ENCODE data around the gene HMCN1. TPM values are rescaled to one million over a fixed set of nuclear protein-coding genes. Genes with fewer than 3 reads are reported as not detected.

HMCN1 gene
- total RNA-seq: 10 to 100 TPM; 11.6 to 95.9 (median 78.6) TPM

DNA sequence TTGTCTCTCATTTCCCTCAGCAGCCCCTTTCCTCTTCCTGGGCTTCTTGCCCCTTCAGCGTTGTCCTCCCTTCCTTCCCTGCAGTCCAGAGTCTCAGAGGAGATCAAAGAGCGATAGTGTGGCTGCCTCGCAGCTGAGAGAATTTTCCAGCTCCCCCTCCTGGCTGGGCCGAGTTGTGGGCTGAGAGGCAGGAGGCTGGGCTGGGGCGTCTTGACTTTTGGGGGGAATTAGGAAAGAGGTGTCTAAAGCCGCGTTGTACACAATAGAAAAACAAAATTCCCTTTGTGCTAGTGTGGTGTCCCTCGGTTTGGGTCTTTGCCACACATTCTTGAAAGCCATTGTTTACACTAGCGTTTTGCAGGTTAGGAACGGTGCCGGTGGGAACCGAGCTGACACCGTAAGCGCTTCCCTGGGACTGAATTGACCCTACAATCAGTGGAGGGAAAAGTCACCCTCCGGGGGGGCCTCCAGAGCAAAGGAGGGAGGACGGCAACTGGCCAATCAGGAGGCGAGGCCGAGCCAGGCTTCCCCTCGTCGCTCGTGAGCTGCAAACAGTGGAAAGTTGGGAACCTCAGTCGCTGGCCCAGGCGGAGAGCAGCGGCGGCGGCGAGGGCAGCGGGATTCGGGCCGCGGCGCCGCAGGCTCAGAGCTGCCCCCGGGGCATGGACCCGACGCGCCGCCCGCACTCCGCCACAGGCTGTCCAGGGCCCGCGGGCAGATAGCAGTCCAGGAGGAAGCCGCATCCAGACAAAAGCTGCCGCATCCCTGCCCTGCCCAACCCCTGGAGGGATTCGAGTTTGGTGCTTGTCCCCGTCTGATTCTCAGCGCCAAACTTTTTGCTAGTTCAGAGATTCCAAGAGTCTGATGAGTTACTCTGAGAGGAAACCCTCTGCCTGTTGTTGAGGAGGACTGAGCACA is at the start of gene HMCN1:
TSS of gene HMCN1 (plus strand) at position 574 of the 918 bp plus-strand sequence. CDS start 389 bp downstream, outside the sequence.
- Histone ChIP-seq H3K27ac (peak within 1 kb of the TSS; percentile 90 to 94 (median 92)), H3K4me1 (peaks cover 0 to 34% (median 3%) of the 10 kb centered on the region in 3 donors), H3K9me3 (peaks cover 0 to 10% (median 0%) of the 10 kb centered on the region in 3 donors)

DNA sequence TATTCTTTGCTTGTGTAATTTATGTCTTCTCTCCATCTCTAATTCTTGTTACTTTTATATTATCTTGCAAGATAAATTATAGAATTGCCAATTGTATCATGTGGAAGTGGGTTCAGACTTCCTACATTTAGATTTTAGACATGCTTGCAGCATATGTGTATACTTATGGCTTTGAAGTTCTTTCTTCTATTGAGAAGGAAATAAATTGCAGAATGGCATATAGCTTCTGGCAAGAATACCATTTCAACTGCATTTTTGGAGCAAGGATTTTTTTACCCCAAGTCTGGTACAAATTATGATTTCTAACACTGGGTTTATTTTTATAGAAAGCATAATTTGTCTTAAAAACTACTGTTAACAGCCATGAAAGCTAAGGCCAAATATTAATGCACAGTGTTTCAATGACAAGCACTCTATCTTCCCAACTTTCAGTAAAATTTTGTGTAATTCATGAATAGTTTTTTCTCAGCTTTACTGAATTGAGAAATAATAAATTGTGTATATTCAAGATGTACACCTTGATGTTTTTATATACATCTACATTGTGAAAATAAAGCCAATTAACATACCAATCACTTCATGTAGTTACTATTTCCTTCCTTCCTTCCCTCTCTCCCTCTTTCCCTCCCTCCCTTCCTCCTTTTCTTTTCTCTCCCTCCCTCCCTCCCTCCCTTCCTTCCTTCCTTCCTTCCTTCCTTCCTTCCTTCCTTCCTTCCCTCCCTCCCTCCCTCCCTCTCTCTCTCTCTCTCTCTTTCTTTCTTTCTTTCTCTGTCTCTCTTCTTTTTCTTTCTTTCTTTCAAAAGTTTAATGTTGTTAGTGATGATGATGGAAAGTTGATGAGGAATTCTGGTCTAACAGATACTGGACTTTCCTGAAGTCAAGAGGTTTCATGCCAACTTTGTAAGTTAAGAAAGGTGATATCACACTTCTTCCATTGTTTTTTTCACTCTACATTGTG is 47.1 kb upstream of the HMCN1 start:
- Histone ChIP-seq H3K27ac (no peak overlapping the region), H3K27me3 (no peaks in the 10 kb centered on the region), H3K4me3 (no peak overlapping the region), H3K9me3 (no peaks in the 10 kb centered on the region), H3K4me1 (no peaks in the 10 kb centered on the region), H3K36me3 (no peaks in the 10 kb centered on the region)
- TF ChIP-seq EP300 (IDR thresholded peaks at IDR 0.05) (no peak), CTCF (IDR thresholded peaks at IDR 0.05) (no peak), POLR2A (IDR thresholded peaks at IDR 0.05) (no peak), POLR2AphosphoS5 (IDR thresholded peaks at IDR 0.05) (no peak)
- no peak for ATAC-seq

More for the DNA sequence above, at the start of gene HMCN1:
- no peaks in the 10 kb centered on the region for H3K27me3 ChIP-seq
- H3K4me3 ChIP-seq: peak within 1 kb of the TSS; percentile 60 to 81
- TF ChIP-seq CTCF (IDR thresholded peaks at IDR 0.05): peak in 3 of 4 experiments; percentile 27 to 57 (median 41)
- no peak for TF ChIP-seq POLR2AphosphoS5 (IDR thresholded peaks at IDR 0.05)
- no peak for TF ChIP-seq EP300 (IDR thresholded peaks at IDR 0.05)
- TF ChIP-seq POLR2A (IDR thresholded peaks at IDR 0.05): peak; percentile 64 to 87
- no peaks in the 10 kb centered on the region for H3K36me3 ChIP-seq
- 0 to 1% methylated on average over 10 to 26 of the region's 47 CpGs for WGBS, 2 donors (ENCODE audit: low coverage in 1 of 2)
- ATAC-seq: peak; percentile 93

- 83 to 89% methylated on average over 2 of the region's 2 CpGs for WGBS, 2 donors (ENCODE audit: low coverage in 1 of 2)
- TF ChIP-seq CTCF (IDR thresholded peaks at IDR 0.05): no peak
- TF ChIP-seq POLR2A (IDR thresholded peaks at IDR 0.05): no peak
- no peak for TF ChIP-seq EP300 (IDR thresholded peaks at IDR 0.05)
- TF ChIP-seq POLR2AphosphoS5 (IDR thresholded peaks at IDR 0.05): no peak
- Histone ChIP-seq H3K27me3 (no peaks in the 10 kb centered on the region), H3K36me3 (no peaks in the 10 kb centered on the region), H3K4me1 (no peaks in the 10 kb centered on the region), H3K9me3 (no peaks in the 10 kb centered on the region), H3K27ac (no peak overlapping the region), H3K4me3 (no peak overlapping the region)
- ATAC-seq: no peak
Measured at GRCh38 chr1:185690527-185690926, 43.7 kb upstream of the HMCN1 start.

- no peaks in the 10 kb centered on the region for H3K36me3 ChIP-seq
- H3K9me3 ChIP-seq: no peaks in the 10 kb centered on the region
- no peak for TF ChIP-seq POLR2AphosphoS5 (IDR thresholded peaks at IDR 0.05)
- TF ChIP-seq CTCF (IDR thresholded peaks at IDR 0.05): no peak
- TF ChIP-seq EP300 (IDR thresholded peaks at IDR 0.05): no peak
- TF ChIP-seq POLR2A (IDR thresholded peaks at IDR 0.05): no peak
- ATAC-seq: no peak
- H3K4me3 ChIP-seq: no peak overlapping the region
- WGBS, 2 donors (ENCODE audit: low coverage in 1 of 2): 45 to 54% methylated on average over 3 to 6 of the region's 6 CpGs
- peak overlapping the region in 2 of 4 donors; percentile 8 to 37 for H3K27ac ChIP-seq
- H3K27me3 ChIP-seq: no peaks in the 10 kb centered on the region
- H3K4me1 ChIP-seq: no peaks in the 10 kb centered on the region
Measured at GRCh38 chr1:185693654-185694053, 40.5 kb upstream of the HMCN1 start.
